GM21786 (cell line): Measurements from ENCODE around the gene CCDC124.
A peak's percentile ranks its signal among the peaks of the same experiment; 100 is the strongest.
"Not testable (repeated sequence)": the region's sequence is repeated elsewhere in the genome, so short reads cannot be mapped to it uniquely, and the experiment has no call there.

Experiments
- ATAC-seq: cut with Tn5 transposase; IDR thresholded peaks from one replicate; pipeline ENCODE4 v1.9.1; 2021; ENCODE audit not compliant: unreplicated experiment

Gene CCDC124, protein sequence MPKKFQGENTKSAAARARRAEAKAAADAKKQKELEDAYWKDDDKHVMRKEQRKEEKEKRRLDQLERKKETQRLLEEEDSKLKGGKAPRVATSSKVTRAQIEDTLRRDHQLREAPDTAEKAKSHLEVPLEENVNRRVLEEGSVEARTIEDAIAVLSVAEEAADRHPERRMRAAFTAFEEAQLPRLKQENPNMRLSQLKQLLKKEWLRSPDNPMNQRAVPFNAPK

DNA sequence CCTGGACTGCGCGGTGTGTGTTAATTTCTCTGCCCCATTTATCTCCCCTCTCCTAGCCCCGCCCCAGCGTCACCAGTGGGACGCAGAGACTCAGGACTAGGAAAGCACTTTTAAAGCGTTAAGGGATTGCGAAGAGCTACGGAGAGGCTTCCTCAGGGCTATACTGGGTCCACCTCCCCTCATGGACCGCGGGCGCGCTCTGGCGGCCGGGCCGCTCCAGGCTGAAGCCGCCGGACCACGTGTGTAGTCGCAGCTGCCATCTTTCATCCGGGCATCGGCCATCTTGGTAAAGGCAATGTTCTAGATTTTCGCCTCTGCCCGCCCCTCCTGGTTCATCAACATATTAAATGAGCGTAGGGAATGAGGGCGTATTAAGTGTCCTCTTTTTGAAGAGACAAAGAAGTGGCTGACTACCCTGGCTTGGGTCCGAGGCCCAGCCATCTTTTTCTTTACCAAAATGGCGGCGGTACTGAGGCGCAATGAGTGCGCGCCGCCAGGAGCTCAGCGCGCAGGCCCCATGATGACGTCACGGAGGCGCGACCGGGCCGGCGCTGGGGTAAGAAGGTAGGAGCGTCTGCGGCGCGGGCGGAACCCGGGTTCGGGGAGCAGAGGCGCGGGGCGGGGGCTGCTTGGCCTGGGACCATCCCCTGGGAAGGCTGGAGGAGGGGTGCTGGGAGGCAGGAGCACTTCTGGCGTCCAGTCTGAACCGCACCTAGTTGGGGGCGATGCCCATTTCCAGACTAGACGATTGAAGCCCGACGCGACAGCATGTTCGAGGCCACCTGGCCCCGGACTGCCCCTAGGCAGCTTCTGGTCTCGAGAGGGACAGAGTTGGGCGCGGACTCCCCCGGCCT, at the start of gene CCDC124:
Gene CCDC124 (plus strand): TSS at position 531 of the 854 bp plus-strand sequence. CDS start 3,406 bp downstream, outside the sequence.
- ATAC-seq = peak; percentile 66

DNA sequence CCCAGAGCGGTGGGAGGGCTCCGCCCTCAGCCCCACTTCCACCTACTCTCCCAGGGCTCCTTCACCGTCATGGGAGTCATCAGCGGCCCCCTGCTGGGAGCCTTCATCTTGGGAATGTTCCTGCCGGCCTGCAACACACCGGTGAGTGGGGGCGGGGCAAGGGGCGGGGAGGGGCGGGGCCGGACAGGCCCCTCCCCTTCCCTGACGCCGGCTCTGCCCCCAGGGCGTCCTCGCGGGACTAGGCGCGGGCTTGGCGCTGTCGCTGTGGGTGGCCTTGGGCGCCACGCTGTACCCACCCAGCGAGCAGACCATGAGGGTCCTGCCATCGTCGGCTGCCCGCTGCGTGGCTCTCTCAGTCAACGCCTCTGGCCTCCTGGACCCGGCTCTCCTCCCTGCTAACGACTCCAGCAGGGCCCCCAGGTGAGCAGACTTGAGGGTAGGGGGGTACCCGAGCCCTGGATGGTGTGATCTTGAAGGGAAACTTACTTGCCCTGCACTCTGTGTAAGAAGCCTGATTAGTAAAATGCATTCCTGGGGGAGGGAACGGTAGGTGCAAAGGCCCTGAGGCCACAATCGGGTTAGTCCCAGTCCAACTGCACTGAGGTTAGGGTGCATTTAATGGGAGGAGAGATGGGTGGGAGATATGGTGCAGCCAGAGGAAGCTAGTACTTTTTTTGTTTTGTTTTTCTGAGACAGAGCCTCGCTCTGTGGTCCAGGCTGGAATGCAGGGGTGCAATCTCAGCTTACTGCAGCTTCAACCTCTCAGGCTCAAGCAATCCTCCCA, 49.0 kb upstream of the CCDC124 start:
- no peak for ATAC-seq

DNA sequence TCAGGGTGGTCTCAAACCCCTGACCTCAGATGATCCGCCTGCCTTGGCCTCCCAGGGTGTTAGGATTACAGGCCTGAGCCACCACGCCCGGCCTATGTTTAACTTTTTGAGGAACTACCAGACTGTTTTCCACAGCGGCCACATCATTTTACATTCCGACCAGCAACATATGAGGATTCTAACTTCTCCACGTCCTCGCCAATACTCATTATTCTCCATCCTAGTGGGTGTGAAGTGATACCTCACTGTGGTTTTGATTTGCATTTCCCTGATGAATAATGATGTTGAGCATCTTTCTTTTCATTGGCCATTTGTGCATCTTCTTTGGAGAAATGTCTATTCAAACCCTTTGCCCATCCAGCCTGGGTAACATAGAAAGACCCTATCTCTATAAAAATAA, 46.3 kb upstream of the CCDC124 start:
- ATAC-seq = no peak

- ATAC-seq = not testable (repeated sequence)
Observed at GRCh38 chr19:17887221-17887620, 45.6 kb upstream of the CCDC124 start.

GRCh38 chr19:17888260-17888659, 44.6 kb upstream of the CCDC124 start:
- no peak for ATAC-seq

- no peak for ATAC-seq
Observed at GRCh38 chr19:17889609-17890214, 43.1 kb upstream of the CCDC124 start.

DNA sequence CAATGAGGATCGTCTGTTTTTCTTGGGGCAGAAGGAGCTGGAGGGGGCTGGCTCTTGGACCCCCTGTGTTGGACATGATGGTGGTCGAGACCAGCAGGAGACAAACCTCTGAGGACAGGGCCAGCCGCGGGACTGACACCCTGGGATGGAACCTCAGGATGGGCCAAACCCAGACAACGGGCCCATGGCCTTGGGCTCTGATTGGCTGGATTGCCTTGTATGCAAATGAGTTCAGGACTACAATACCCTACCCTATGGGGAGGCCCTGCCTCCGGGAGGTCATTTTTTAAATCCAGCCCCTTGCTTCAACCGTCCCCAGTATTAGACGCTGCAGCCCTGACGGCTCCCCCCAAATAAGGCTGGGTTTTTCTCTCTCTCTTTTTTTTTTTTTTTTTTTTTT, 39.0 kb upstream of the CCDC124 start:
- ATAC-seq = no peak

GRCh38 chr19:17902701-17903100, 30.1 kb upstream of the CCDC124 start:
- ATAC-seq = no peak

DNA sequence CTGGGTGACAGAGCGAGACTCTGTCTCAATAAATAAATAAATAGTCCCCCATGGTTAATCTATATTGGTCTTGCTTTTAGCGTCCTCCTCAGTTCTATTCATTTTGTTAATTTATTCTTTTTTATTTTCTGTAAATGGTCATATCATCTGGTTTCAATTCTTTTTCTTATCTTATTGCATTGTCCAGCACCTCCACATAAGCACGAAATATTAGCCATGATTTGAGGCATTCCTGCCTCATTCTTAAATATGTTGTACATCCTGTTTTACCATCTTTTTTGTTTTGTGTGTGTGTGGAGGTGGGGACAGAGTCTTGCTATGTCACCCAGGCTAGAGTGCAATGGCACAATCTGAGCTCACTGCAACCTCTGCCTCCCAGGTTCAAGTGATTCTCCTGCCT, 24.6 kb upstream of the CCDC124 start:
- ATAC-seq = no peak

GRCh38 chr19:17909003-17909732, 23.6 kb upstream of the CCDC124 start:
- no peak for ATAC-seq

GRCh38 chr19:17910791-17911360, 21.9 kb upstream of the CCDC124 start:
- ATAC-seq = no peak

DNA sequence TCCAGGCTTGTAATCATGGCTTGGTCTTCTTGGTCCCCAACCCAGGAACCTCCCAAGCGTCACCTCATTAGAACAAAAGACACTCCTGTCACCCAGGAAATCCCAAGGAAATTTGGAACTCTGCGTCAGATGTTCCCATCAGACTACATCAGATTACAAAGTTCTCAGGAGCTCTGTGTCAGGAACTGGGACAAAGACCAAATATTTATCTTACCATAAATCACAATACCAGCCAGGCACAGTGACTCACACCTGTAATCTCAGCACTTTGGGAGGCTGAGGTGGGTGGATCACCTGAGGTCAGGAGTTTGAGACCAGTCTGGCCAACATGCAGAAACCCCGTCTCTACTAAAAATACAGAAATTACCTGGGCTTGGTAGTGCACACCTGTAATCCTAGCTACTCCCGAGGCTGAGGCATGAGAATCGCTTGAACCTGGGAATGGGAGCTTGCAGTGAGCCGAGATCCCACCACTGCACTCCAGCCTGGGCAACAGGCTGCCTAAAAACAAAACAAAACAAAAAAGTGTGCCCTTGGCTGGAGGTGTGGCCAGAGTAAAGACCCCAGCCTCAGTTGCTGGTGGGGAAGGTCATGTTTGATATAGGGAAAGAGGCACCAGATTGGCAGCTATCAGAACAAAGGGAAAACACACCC, 16.7 kb upstream of the CCDC124 start:
- ATAC-seq = no peak

- not testable (repeated sequence) for ATAC-seq
Observed at GRCh38 chr19:17918151-17918550, 14.7 kb upstream of the CCDC124 start.

- ATAC-seq = not testable (repeated sequence)
Observed at GRCh38 chr19:17919122-17919521, 13.7 kb upstream of the CCDC124 start.

GRCh38 chr19:17920527-17920926, 12.3 kb upstream of the CCDC124 start:
- no peak for ATAC-seq

DNA sequence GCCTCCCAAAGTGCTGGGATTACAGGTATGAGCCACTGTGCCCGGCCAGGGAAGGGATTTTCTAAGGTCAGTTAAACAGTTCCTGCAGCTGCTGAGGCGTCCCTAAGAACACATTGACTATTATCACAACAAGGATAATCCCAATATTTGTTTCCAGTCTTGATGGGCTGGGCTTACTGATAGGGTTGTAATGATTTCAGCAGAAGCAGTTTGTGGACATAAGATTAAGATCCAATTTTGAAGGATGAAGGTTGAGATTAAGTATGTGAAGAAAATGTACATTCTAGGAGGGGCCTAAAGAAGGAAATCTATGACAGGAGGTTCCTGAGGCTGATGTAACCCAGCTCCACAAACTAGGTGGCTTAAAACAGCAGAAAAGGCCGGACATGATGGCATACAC, 10.7 kb upstream of the CCDC124 start:
- no peak for ATAC-seq

GRCh38 chr19:17926044-17926443, 6.8 kb upstream of the CCDC124 start:
- ATAC-seq = no peak

GRCh38 chr19:17929056-17929455, 3.8 kb upstream of the CCDC124 start:
- no peak for ATAC-seq

GRCh38 chr19:17931532-17932191, 1.2 kb upstream of the CCDC124 start:
- ATAC-seq = no peak
